HG03520 (cell line): ENCODE results near the gene TSFM.
"Not testable (repeated sequence)": the region's sequence is repeated elsewhere in the genome, so short reads cannot be mapped to it uniquely, and the experiment has no call there.

Source experiments
- ATAC-seq: cut with Tn5 transposase; IDR thresholded peaks from one replicate; pipeline ENCODE4 v1.9.1; 2021; ENCODE audit warnings: mild to moderate bottlenecking, moderate library complexity; ENCODE audit not compliant: unreplicated experiment

Gene TSFM

DNA sequence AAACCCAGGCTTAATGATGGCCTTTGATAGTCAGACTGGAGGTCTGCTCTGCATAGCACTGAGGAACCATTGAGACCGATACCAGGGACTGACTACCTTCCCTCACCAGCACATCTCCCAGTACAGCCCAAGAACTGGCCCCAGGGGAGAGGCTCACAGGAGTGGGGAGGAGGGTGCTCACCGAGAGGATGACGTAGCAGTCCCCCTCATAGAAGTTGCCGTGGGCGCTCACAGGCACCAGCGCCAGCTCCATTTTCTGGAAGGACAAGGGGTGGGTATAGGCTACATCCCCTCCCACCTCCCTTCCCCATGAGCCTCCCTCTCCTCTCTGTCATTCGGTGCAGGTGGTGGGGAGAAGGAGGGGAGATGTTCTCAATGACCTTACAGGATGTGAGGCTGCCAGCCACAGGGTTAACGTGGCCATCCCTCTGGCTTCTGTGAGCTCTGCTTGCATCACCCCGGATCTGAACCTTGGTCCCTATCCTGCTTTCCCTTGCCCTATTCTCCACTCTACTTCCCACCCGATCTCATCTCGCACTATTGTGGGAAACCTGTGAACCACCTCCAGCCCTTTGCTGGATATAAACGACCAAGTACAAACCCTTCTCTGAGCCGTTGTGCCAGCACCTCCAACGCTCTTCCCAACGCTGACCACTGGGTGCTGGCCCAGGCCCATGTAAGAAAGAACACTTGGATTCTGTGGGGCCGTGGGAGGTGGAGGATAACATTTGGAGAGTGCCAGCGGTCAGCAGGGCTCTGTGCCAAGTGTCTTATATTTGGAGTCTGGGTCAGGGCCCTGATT is 31.6 kb downstream of the TSFM start:
- ATAC-seq: no peak

DNA sequence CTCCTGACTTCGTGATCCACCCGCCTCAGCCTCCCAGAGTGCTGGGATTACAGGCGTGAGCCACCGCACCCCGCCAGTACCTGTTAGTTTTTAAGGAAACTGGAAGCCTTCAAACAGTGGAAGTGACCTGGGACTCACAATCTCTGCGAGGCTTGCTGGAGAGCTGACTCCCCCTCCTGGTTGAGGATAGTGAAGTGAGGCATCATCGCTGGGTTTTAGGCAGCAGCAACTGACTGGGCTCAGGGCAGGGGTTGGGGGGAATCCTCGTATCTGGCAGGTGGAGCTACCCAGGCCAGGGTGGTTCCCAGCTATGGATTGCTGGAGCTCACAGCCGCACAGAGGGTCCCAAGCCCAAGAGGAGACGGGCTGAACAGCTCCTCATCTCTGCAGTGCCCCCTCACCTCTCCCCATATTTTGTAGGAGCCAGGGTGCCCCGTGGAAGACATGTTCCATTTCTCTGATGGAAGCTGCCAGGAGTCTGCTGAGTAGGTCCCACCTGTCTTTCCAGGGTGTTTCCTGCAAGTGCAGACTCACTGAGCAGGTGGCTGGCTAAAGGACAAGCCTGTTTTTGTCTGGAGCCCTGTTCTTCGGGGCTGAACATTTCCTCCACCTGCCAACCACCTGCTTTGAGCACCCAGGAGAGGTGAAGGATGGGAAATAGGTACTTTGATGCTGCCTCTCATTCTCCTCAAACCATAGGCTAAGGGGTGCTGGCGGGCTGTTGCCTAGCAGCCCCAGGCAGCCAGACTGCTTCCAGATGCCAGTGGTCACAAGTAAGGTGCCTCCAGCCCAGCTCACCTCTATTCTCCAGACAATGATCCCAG is 32.8 kb downstream of the TSFM start:
- no peak for ATAC-seq

DNA sequence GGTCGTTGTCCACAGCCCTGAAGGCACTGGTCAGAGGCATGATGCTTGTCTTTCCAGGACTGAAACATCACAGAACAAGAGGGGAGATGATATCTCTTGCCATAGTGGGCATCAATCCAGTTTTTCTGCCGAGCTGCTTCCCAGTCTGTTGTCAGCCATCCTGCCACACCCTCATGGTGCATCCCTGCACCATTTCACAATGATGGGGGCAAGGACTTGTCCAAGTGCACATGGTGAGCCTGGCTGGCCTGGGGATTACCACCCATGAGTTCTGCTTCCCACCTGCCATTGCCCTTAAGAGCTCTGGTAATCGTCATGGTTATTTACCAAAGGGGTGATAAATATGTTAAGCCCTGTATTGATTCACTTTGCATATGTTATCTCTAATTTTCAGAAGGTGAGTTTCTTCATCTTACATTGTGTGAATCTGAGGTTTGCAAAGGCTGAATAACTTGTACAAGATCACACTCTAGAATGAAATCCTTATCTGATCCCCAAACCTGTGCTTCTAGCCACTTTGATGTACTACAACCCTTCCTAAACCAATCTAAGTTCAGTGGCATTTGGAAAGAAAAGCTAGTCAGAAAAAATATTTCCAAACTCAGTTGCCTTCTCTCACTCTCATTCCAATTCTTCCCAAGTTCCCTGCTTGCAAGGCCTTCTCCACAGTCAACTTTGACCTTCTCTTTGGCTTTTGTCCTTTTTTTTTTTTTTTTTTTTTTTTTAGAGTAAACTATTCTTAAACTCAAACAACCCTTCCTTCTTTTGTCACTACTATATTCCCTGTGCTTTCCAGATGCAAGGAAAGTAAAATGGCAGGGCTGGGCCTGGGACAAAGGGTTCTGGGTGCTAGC is 33.6 kb downstream of the TSFM start:
- ATAC-seq: no peak

DNA sequence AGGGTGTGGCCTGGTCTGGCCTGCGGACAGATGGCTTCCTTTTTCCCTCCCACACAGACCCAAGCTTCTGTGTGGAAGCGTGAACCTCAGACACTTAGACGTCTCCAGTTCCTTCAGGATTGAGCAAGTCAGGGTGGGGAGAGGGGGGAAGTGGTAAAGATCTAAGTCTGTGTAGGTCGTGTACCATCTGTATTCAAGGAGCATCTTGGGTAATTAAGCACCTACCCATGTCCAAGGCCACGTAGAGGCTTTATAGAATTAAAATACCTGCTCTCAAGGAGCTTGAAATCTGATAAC is 34.2 kb downstream of the TSFM start:
- no peak for ATAC-seq

DNA sequence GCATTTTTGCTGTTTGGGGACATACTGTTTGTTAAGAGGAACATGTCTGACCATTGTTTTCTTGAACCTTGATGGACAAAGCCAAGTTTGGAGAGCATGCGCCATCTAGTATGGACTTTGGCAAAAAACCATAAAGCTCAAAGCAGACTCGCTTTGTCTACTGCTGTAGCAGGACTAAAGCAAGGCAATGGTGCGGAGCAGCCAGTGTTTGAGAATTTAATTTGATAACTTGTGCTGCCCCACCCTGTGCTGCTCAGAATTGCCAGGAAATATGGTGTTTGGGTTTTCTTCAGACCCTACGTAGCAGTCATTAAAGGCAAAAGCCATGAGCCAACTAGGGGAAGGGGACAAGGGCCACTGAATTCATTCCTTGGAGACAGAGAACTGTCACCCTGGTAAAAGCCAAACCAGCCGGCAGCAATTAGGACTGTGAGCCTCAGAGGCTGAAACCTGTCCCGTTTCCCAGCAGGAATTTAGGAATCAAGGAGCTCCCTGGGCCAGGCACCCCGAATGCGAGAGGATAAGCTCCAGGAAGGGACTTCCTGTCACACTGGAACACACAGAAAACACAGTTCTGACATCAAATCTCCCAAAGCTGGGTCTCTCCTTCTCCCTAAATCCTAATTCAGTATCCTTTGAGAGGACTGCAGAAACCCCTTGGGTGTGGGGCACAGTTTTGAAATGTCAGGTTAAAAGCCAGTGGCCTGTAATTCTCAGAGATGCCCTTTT is 34.8 kb downstream of the TSFM start:
- ATAC-seq: no peak

DNA sequence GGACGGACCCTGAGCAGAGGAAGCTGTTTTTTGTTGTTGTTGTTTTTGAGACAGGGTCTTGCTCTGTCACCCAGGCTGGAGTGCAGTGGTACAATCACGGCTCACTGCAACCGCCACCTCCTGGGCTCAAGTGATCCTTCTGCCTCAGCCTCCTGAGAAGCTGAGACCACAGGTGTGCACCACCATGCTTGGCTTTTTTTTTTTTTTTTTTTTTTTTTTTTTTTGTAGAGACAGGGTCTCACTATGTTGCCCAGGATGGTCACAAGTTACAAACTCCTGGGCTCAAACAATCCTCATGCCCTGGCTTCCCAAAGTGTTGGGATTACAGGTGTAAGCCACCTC is 35.4 kb downstream of the TSFM start:
- ATAC-seq: not testable (repeated sequence)

DNA sequence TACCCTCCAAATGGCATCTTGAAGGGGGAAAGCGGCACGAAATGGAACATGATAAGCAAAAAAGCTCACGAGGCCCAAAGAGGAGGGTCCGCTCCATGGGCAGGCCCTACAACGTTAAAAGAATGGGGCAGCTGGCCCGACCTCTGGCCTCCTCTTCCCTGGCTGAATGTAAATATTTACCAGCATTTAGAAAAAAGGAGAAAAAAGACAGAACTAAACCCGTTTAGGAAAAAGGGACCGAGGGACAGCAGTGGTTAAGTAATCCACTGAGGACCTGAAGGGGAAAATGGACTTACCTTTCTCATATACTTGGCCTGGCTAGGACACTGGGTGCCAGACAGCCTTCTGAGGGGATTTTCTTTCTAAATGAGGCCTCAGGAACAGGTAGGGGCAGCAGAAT is 37.5 kb downstream of the TSFM start:
- ATAC-seq: not testable (repeated sequence)

DNA sequence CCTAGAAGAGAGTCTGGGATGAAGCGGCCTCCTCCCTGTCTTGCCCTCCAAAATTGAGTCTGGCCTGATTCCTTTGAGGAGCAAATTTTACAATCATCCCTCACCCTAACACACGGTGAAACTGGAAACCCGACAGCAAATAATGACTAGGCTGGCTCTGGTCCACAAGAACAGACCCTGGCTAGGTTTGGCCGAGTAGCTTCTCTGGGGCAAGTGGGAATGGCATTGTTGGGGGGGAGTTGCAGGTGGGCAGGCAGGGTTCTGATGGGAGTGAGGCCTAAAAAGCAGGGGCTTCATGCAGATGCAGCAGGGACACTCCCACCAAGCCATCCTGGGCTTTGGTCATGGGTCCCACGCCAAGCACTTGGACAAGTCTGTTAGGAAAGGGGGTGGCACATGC is 38.4 kb downstream of the TSFM start:
- not testable (repeated sequence) for ATAC-seq

DNA sequence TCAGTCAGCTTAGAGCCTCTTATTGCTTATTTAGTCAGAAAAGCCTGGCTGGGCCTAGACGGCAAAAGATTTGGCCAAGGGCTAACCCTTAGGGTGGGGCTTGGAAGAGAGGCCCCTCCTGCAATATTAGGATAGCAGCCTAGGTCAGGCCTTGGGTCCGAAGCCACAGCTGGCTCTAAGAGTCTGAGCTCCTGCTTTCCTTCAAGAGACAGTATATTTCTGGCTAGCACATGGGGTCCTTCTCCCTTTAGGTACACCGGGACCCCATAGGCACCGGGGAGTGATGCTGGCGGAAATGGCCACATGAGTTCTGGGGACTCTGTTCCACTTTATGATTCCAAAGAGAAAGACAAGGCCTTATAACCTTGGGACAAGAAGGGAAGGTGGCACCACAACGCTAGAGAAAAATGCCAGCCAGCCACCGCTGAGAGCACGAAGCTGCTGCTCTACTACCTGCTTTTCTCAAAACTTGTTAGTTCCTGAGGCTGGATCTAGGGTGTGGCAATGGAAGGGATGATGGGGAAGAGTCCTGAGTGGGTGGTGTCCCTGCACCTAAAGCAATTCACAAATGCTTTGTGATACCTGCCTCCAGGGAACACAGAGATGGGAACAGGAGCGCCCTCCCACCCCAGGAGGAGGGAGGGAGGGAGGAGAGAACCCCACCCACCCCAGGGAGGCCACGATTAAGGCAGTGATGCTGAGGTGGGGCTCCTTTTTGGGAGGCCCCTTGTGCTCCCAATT is 39.1 kb downstream of the TSFM start:
- ATAC-seq: no peak

DNA sequence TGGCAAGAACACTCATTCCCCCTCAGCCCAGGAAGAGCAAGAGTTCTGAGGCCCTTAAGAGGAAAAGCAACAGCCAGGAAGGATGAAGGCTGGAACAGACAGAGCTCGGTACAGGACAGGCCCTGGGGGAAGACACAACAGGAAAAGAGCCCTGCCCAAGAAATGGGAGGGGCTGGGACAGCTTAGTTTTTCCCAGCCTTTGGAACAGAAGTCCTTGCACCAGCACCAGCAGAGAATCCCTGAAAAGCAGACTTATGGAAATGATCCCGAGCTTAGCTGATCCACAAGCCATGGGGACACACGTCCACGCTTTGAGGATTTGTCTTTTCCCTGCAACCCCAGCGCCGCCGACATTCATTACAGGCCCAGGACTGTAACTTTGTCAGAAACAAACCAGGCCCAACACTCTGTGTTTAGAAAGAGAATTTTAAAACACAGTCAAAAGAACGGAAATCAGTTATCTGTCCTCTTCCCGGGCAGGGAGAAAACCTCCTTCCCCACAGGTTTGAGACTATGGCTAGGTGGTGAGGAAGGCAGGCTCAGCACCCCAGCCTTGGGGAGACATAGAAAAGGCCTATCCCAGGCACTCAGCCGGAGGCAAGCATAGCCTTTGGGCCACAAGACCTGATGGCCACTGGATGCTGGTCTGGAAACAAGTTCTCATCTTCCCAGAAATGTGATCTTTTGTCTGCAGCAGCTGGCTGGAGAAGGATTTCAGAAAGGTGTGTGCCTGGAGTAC is 40.0 kb downstream of the TSFM start:
- no peak for ATAC-seq

DNA sequence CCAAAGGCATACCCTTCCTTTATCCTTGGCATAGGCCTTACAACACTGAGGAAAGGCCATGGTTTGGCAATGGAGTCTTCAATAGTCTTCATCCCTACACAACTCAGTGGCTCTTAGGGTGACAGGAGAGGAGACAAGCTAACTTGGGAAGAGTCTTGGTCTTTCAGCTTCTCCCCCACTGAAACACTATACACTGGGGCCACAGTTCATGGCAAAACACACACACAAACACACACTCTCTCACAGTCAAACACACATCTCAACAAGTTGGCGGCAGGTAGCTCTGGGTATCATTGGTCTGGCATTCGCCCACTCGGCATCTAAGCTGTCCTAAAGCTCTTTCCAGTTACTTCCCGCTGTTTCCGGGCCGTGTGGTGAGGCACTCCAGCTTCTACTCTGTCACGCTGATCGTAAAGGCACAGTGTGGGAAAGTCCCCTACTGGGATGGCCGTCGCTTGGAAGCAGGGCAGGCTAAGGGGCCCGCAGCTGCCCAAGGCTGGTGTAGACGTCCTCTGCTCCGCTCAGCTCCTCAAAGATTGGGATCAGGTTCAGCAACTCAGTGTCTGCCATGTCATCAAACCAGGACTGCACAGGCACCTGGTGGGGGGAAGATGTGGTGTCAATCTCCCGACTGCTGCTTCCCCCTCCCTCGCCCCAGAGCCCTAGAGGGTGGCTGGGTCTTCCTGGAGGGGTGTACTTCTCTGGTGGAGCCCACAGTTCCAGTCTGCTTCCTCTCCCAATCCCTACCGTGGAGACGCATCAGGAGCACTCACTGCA is 40.7 kb downstream of the TSFM start:
- no peak for ATAC-seq

DNA sequence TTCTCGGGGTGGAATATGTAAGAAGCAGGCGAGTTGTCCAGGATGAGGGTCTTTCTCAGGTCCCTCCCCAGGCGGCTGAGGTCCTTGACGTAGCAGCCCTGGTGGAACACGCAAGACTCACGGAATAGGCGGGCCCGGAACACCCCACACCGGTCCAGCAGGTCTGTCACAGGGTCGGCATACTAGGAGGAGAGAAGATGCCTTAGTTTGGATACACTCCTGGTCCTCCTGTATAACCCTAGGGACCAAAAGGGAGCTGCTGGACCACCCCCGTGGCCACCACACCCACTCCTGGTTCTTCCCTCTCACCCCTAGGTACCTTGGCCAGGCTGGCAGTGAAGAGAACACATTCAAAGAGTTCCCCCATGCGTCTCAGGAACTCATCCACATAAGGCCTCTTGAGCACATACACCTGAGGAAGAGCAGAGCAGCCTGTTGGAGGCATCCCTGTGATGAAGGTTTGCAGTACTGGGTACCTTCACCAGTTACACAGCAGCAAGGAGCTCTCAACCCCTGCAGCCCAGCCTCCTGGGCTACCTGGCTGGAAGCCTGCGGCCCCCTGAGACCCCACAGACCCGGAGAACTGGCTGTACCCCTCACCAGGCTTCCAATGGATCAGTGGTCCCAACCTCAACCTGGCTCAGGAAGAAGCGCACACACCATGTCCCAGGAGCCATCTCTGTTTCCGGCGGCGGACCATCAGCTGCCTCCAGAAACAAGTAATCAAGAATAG is 41.5 kb downstream of the TSFM start:
- ATAC-seq: no peak

DNA sequence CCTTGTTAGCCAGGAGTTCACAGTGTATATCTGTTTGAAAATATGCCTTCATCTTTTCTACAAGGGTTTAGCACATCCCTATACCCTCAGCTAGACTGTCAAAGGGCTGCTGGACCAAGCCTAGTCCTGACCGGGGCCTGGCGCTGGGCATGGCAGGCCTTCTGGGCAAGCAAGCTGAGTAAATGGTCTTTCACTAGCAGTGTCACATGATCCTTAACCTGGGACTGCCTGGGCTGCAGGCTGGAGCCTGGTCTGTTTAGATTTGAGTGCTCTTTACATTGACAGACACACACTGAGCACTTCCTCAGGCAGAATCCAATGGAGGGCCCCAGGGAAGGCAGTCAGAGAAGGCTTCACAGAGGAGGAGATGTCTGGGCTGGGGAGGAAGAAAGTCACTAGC is 42.9 kb downstream of the TSFM start:
- ATAC-seq: no peak

DNA sequence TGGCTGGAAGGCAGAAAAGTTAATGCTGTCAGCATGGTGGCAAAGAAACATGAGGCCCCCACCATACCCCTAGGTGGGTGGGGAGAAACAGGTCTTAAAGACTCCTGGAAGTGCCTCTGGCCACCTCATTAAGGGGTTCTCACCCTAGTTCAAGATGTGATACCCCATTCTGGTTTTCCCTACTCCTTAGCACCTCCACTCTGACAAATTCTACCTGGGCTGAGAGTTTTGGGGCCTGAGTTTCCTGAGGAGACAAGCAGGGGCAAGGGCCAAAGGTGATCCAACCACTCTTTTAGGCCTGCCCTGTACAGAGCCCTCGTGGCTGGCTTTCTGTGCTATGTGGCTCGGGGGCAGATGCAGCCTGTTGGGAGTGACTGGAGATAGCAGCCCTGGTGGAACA is 43.8 kb downstream of the TSFM start:
- no peak for ATAC-seq

DNA sequence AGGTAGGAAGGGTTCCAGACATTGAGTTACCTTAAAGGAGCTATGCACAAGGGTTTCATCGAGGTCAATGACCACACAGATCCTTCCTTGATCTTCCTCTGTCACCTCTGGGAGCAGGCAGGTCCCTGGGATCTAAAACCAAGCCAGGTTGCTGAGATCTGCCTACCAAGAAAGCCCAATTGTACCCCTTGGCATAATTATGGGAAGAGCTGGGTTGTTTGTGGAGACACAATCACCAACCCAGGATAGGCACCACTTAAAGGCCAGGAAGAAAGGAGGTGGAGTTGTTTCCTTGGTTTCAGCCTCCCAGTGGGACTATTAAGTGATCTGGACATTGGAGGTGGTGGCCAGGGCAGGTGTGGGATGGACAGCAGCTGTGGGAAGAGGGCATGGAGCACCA is 44.4 kb downstream of the TSFM start:
- ATAC-seq: no peak

DNA sequence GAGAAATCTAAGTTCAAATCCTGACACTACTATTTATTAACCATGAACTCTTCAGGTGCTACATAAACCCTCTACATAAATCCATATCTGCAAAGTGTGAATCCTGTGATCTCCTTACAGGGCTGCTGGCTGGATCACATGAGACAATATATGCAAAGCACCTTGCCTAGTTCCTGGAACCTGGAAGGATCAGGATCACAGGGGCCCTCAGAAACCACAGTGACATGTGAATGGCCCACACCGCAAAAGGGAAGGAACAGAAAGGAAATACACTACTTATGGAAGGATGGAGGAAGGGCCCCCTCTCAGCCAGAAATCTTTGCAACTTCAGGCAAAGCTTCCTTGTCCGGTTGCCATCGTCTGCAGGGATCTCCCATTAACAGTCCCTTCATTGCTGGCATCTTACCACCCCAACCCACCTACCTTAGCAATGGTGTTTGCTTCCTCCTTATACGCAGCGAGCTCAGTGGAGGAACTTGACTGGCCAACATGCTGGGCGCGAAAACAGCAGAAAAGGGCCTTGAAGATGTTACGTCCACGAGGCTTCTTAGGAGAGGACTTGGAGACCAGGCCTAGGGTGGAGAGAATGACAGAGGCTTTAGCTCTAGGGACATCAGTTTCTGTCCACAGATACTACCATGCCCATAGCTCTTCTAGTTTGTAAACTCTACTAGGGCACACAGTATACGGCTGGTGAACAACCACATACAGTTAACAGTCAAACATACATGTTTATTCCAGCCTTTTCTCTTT is 46.6 kb downstream of the TSFM start:
- no peak for ATAC-seq

DNA sequence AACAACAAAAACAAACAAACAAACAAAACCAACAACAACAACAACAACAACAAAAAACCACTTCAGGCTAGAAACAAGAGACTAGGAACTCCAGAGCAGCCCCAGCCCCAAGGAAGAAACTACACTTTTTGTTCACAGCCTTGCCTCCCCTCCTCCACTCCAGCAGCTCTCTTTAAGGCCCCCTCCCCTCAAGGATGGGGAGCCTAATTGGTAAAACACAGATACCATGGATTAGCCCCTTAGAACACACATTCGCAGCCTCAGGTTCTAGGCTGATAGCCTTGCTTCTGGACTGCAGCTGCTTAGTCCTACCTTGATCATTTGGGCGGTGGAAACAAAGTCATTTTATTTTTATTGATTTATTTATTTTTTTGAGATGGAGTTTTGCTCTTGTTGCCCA is 47.8 kb downstream of the TSFM start:
- no peak for ATAC-seq

DNA sequence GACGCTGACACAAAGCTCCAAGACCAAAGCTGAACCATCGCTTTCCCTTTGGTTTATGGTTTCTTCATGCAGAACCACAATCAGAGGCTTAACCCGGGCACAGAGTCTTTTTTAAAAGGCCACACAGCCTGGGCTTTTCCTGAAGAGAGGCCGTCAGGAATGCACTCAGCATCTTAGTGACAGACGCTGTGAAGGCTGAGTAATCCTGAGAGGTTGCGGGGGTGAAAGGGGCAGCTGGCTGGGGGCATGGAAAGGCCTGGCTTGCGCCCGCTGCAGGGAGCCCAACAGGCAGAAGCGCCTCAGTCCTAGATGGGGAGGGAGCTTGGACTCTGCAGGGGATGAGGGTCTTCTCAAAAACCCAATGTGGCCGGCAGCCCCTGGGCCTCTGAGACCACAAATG is 50.4 kb downstream of the TSFM start:
- no peak for ATAC-seq
